Measurements from ENCODE around the gene TPT1.

- TF ChIP-seq ZNF157 (tag by site-specific recombination; IDR thresholded peaks at IDR 0.05) (no peak), ZNF266 (tag by site-specific recombination; IDR thresholded peaks at IDR 0.05; ENCODE audit: low read depth) (no peak), KLF8 (tag by site-specific recombination; IDR thresholded peaks at IDR 0.05) (no peak), ZNF174 (tag by site-specific recombination; IDR thresholded peaks at IDR 0.05) (no peak), CTCF (tag by site-specific recombination; IDR thresholded peaks at IDR 0.05) (no peak), REST (tag by site-specific recombination; IDR thresholded peaks at IDR 0.05) (no peak), ZSCAN23 (tag by site-specific recombination; IDR thresholded peaks at IDR 0.05) (no peak), GLIS2 (tag by site-specific recombination; IDR thresholded peaks at IDR 0.05) (no peak), ZNF274 (IDR thresholded peaks at IDR 0.05; ENCODE audit: low read length) (no peak), ZNF274 (tag by site-specific recombination; IDR thresholded peaks at IDR 0.05; ENCODE audit: borderline replicate concordance) (no peak), ZNF639 (tag by site-specific recombination; IDR thresholded peaks at IDR 0.05) (no peak), ZNF48 (tag by site-specific recombination; IDR thresholded peaks at IDR 0.05) (no peak)
These were observed 7.6 kb downstream of the TPT1 start for GRCh38 chr13:45333251-45333976.
